Activated CD4-positive, alpha-beta T cell treated with anti-CD3 and anti-CD28 coated beads, Interleukin-2, amount 50 U/mL, for 4 hours (primary cell): ENCODE data around the gene CAV3.

Experiments used
- DNase-seq, 2 experiments: peaks; one replicate each; pipeline ENCODE4 v3.0.0-alpha.2; 2020

CAV3 gene

DNA sequence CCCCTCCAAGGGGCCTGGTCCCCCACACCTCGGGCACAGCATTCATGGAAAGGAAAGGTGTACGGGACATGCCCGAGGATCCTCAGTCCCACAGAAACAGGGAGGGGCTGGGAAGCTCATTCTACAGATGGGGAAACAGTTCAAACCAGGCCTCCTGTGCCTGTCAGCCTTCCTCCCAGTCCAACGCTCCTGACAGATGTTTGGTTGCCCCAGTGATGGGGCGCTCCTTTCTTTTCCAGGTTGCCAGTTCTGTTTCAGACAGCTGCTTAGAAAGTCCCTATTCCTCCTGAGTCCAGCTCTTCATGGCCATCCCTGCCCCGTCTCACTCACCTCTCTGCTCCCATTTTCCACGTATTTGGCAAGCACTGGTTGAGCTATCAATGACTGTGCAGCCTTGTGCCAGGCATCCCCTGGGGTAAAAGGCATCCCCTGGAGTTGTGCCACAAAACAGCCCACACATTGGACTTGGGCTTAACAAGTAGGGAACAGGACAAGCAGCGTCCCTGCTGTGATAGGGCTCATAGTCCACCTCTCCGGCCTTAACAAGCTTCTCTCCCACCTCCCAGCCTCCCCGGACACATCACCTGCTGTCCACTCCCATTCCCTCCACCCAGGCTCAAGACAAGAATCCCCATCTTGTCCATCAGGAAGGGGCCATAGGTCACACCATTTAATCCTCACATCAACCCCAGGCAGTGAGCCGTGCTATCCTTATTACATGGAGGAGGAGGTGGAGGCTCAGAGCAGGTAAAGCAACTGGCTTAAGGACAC is 29.2 kb downstream of the CAV3 start:
- no peak for DNase-seq

DNA sequence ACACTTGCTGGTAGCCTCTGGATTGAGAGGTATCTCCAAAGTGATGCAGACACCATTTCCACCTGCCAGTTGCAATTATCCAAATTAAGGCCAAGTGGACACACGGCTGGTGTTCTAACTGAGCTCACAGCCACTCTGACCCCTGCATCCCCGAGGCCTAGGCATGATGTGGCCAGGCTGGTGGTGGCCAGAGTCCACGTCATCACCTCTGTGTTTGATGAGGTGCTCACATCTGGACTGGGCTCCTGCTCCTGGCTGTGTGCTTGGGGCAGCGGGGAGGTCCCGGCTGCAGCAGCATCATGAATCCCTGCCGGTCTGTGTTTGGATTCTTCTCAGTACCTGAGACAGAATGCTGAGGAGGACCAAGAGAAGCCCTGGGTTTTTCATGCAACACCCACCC is 30.9 kb downstream of the CAV3 start:
- no peak for DNase-seq

DNA sequence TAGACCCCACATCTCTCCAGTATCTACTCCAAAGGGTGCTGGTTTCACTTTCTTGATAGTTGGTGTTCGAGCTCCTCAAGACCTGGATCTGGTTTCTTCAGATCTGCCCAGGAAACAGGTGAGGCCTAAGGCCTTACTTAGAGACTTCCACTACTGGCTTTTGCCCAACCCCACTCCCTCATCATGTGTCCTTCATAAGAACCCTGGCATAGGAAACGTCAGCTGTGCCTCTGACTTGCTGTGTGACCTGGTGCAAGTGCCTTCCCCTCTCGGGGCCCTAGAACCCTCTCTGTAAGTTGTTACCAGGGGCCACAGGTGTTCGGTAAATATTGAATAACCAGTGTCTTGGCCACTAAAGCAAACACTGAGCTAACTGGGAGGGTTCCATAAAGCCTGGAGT is 31.9 kb downstream of the CAV3 start:
- no peak for DNase-seq

DNA sequence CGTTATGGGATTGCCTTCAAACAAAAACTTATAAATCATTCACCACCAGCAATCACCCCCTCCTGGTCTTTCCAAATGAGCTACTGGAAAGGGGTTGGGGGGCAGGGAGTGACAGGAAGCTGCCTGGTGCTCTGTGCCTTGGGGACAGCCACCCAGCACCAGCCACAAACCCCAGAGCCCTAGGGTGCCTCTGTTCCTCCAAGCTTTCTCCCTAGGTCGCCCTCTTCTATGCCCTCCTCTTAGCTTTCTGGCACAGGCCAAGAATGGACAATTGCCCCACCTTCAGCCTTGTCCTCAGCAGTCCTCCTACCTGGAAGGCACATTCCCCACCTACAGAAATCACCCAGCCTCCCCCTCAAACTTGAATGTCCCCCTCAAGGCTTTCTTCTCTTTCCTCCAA is 32.5 kb downstream of the CAV3 start:
- no peak for DNase-seq

DNA sequence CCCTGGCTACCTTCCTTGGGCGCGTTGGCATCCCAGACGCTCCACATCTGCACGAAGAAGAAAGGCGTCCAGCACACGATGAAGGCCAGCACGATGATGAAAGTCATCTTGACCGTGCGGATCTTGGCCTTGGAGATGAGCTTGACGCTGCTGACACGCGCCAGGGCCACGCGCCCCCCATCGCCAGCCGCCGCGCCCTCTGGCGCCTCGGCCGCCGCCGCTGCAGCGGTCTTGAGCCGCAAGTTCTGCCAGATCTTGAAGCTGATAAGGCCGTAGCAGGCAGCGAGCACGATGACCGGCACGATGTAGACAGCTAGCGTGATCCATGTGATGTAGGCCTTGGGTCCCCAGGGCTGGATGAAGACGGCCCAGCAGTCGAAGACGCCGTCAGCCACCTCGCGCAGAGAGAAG is 33.7 kb downstream of the CAV3 start:
- DNase-seq = no peak

DNA sequence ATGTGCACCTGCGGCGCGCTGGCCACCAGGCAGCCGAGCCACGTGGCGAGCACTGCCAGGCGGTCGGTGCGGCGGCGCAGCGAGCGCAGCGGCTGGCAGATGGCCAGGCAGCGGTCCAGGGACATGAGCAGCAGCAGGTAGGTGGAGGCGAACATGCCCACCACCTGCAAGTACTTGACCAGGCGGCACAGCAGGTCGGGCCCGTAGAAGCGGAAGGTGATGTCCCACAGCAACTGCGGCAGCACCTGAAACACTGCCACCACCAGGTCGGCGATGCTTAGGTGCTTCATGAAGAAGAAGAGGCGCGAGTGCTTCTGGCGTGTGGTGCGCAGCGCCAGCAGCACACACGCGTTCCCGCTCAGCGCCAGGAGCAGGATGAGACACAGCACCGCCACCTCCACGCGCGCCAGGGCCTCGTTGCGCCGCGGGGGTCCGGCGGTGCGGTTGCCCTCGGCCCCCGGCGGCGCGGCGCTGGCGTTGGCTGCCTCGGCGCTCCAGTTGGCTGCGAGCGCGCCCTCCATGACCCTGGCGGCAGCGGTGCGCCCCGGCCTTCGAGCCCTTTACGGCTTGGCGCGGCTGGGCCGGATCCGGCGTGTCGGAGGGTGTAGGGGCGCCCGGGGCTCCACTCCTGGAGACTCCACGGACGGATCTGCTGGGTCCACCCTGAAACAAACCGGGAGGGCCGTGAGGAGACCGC is 34.2 kb downstream of the CAV3 start:
- DNase-seq = no peak

DNA sequence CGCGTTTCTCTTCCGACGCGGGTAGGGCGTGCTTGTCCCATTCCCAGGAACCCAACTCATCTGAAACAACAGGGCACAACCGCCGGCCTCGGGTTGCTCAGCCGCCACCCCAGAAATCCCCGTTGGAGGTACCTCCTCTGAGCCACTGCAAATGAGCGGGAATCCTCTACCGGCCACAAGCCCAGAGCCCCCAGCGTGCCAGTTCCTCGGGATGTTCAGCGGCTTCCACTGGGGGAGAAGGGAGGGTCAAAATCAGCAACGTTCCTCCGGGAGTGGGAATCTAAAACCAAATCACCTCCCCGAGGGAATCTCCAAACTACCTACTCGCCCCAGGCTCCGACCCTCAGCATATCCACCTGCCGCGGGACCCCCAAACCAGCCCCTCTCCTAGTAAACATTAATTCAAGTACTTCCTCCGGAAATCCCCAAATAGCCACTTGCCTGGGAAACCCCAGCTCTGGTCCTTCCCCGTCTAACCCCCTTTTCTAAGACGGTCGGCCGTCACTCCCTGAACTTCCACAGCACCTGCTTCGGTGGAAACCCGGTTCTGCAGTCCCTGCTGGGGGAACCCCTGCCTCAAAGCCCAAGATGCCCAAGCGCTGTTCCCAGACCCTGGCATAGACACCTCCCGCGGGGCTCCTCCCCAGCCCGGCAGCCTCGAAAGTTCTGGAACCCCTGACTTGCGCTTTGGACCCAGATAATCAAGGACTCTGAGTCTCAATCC is 34.9 kb downstream of the CAV3 start:
- no peak for DNase-seq

DNA sequence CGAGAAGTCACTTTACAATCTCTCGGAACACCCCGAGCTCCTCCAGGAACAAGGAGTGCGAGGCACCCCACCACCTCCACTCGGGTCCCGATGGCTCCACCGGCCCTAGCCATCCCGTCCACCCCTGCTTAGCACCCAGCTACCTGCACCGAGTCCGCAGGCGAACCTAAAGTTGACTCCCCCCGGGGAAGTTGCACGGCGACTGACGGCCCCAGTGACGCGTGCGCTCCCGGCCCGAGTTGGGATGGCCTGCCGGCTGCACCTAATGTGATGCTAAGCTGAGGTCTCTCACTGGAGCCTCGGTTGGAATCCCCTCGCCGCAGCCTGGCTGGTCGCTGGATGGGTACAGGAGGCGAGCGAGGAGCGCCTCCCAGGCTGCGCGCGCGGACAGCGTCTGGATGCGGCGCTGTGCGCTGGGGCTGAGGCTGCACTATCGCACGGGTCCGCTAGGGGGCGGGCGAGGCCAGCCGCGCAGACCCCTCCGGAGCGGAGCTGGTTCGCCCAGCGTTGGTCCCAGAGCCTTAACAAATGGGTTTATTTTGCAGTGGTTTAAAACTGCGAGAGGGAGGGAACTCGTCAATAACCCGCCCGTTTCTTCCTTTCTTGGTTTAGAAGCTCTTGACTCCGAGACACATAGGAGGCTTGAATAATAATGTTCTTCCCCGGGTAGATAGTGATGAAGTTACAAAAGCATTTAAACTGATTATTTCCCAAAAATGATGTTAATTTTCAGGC is 35.7 kb downstream of the CAV3 start, which contains the start of gene OXTR:
OXTR (minus strand) TSS at position 526 of the 735 bp plus-strand sequence. CDS start 1,426 bp downstream, outside the sequence.
- peak; percentile 13 to 16 for DNase-seq

DNA sequence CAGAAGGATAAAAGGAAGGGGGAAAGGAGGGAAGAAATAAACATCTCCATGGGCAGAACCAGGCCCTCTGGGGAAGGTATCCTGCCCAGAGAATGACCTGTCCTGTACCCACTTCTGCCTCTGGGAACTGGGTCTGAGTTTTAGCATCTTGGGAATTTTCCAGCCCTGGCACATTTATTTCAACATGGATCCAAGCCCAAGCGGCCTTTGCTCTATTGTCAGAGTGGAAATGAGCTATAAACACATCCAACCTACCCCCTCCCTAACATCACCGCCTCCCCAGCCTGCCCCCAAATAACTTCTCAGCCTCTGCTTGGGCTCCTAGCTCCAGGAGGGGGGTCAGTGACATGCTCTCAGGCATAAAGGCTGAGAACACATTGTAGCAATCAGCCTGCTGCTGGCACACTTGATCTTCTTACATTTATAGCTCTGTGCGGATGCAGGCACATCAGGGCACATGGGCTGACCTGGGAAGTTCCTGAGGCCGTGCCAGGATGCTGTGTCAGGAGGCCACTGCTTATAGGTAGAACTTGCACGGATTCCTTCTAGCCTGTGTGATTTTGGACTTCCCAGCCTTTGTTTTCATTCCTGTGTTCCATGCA is 40.4 kb downstream of the CAV3 start:
- no peak for DNase-seq

DNA sequence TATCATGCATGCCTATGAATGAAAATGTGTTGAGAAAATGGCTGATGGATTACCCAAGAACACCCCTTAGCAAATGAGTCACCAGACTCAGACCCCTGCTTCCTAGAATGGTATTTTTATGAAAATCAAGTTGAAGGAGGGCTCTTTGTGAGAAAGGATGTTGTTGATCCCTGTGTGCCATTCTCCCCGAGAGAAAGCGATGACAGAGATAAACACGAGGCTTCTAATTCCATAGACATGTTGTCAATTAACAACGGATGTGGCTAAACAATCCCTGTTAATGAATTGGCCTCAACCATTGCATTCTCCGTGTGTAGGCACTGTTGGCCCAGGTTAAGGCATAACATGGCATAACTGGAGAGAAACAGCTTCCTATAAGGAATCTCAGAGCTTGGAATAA is 41.6 kb downstream of the CAV3 start:
- DNase-seq = no peak

DNA sequence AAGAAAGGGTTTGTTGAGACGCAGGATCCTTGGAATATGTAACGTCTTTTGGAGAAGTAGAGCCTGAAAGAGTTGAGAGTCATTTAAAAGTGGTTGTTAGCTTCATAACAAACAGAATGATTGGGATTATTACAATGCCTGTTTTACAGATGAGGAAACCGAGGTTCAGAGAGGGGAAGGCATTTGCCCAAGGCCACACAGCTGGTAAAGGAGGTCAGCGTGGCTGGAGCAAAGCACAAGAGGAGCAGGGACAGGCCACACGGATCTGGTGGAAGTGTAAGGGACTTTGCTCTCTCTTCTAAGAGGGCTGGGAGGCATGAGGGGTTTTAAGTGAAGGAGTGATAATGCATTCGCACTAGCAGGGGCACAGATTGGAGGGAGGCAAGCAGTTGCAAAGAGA is 42.0 kb downstream of the CAV3 start:
- DNase-seq = no peak

DNA sequence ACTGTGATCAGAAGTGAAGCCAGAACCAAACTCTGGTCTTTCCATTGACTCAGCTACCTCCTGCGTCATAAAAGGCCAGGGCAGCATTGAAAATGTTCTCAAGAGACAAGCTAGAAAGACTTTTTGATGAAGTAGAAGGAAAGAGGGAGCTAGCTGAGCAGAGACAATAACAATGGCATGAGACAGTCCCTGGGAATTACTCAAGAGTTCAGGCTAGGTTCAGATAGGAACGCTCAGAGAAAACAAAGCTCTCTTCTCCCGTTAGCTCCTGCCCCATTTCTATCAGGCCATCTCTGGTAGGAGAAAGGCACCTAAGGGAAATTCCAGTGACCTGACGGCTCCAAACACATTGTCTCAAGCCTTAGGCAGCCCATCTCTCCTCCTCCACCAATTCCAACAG is 42.8 kb downstream of the CAV3 start:
- DNase-seq = no peak

DNA sequence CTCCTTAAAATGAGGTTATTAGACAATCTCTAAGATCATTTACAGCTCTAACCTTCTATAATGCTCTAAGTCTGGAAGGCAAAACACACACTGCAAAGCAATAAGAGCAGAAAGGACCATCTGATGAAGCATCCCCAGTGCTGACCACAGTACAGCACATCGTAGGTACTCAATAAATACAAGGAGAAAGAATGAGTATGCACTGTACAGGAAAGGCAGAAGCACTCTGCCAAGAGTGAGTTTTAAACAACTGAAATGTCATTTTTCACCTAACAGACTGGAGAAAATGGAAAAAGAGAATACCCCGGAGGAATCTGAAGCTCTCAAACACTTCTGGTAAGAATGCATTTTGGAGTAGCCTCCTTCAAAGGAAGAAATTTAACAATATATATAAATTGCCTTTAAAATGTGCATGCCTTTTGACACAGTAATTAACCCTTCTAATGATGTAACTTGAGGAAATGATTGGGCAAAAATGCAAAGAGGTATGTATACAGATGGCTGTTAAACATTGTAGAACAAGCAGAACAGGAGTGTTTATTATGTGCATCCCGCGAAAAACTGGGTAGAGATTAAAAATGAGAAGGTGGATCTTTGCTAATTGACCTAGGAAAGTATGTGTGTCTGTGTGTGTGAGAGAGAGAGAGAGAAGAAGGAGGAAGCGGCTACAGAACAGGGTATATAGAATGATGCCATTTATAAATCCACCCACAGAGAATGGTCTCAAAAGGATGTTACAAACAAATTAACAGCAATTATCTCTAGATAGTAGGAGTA is 43.8 kb downstream of the CAV3 start:
- DNase-seq = no peak

DNA sequence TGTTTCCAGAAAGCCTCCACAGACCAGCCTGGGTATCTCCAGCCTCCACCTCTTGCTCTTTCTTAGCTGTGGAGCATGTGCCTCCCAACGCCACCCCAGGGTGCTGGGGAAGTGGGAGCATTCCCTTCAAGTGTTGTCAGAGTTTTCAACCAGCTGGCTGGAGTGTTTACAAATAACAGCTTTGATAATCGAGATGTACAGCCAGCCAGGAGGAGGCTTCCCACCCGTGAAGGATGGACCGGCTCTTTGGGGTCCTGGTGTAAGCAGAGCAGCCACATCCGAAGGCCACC is 44.3 kb downstream of the CAV3 start:
- DNase-seq = no peak

DNA sequence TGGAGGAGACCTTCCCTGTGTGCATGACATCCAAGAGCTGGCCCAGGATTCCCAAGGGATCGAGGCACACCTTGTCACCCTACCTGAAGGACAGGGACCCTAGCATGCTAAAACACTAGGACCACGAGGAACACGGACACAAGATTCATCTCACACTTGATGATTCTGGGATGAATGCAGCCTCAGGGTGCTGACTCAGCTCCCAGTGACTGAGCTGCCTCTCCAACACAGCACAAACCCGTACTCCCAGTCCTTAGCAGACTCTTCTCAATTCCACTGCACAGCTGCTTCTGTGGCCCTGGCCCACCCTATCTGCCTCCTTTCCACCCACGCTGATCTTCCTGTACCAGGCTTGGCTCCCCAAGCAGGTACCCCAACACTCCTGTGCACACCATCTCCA is 44.9 kb downstream of the CAV3 start:
- DNase-seq = no peak

DNA sequence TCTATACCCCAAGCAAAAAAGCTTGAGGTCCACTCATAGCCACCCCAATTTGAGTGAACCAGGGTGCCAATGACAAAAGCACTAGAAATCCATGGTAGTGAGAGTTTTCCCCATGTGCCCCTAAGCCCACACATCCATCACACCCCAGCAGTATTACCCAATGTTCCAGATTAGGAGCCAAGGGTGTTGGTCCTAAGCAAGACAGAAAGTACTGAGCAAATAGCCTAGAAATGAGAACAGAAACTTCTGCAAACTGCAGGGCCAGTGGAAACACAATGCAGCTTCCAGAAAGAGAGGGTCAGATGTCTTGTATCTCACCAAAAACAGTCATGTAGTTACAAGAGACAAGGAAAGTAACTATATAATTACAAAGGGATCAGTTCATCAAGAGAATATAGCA is 46.7 kb downstream of the CAV3 start:
- no peak for DNase-seq

DNA sequence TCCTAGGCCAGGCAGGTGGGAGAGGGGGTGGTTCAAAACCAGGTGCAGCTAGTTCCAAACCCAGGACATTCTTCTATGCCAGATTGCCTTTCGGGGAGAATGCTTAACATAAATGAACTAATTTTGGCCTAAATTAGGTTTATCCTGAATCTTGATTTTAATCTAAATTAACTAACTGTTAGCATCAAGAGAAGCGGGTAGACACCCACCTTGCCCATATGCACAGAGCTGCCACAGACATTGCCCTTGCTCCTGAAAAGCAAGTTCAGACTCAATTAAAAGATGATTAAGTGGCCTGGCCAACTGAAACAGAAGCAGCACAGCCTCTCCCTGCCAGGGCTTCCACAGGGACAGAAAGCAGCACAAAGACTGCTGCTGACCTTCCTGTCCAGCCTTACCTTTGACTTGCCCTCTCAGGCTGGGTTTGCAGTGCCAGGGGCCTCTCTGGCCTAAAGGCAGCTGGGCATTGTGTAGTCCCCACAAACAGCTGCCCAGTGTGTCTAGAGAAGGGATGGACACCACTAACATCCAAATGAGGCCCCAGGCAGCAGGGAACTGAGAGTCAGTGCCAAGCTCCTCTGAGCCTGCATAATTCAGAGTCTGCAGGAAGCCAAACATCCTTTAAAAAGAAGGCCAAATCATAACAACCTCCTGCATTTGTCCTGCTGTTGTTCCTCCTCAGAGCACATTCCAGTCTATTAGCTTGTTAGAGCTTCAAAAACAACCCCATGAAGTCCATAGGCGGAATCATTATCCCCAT is 51.3 kb downstream of the CAV3 start:
- no peak for DNase-seq

DNA sequence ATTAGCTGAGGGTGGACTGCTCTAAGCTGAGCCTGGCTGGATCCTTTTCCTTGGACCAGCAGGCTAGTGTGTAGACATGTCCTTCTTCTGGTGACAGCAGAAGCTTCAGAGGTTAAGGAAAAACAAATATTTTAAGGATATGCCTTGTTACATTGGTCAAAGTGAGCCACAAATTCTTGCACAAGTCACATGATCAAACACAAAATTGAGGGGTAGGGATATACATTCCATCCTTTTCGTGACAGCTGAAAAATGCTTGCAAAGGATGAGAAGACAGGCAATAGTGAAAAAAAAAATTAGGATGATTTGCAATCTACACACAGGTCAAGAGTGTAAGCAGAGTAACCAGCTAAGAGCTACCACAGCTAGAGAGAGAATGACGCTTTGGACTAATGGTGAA is 56.9 kb downstream of the CAV3 start:
- no peak for DNase-seq

DNA sequence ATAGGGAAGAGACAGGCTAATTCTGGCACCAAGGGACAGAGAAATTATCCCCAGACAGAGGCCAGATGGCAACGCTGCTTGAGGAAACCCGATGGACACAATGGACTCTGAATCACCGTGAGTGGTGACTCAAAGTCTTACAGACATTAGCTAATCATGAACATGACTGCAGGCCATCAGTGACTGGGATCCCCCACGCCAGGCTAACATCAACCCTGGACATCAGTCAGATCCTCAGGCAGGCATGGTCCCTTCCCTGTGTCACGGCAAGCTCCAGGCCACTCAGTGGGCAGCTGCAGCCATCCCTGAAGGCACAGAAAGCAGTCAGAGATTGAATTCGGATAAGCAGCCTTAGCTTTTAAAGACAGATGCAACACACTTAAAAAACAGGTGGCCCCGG is 59.6 kb downstream of the CAV3 start:
- no peak for DNase-seq

DNA sequence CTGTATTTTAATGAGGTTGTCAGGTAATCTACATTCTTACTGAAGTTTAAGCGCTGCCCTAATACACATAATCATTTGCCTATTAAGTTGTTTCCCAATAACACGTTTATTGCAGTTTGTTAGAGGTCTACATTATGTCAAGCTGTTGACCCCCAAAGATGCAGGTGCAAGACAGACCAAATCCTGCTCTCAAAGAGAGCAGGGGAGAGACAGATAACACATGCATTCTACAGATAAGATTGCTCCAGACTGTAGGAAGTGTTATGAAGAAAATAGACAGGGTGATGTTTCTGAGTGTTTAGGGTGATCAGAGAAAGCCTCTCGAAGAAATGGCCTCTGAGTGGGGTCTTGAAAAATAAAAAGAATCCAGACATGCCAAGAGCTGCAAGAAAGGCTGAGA is 60.6 kb downstream of the CAV3 start:
- no peak for DNase-seq
